Caco-2 (cell line): ENCODE results near the gene PIGM. TPM values are rescaled to one million over a fixed set of nuclear protein-coding genes. Genes with fewer than 3 reads are reported as not detected.

ENCODE experiments used
- BruUV-seq: library from RNA; stranded (reverse); fragments of 400-500 nt; replicated peaks from 2 replicates; lab custom pipeline; 2021; lab: Mats Ljungman, UMichigan
- CTCF ChIA-PET: fragments of 300-600 bp; sonication (Branson Sonifier 250); formaldehyde crosslinking; loops from one replicate; lab custom pipeline; 2022; ENCODE audit warnings: antibody characterized with exemption; lab: Charles Lee
- POLR2A ChIA-PET: fragments of 300-600 bp; sonication (Branson Sonifier 250); formaldehyde crosslinking; loops from one replicate; lab custom pipeline; 2022; ENCODE audit warnings: antibody characterized with exemption; lab: Charles Lee
- DNase-seq, 2 experiments: peaks; one replicate each; pipeline versions ENCODE4 v3.0.0 to v3.0.0-alpha.2; 2020 to 2022
- H3K27me3 ChIP-seq: replicated peaks from 2 replicates; pipeline ENCODE4 v1.6.0; 2011; ENCODE audit warnings: low read length; ENCODE audit not compliant: control insufficient read depth, insufficient read depth
- H3K36me3 ChIP-seq: 2 replicates; pipeline ENCODE4 v1.5.1; 2011; ENCODE audit warnings: low read length; ENCODE audit not compliant: control insufficient read depth, insufficient read depth
- H3K4me1 ChIP-seq: fragments of 250-450 bp; sonication (Bioruptor Pico); 2 replicates; pipeline ENCODE4 v1.5.1; 2020; ENCODE audit warnings: mild to moderate bottlenecking
- H3K4me3 ChIP-seq: 2 replicates; pipeline ENCODE4 v1.5.1; 2011; ENCODE audit warnings: low read depth, mild to moderate bottlenecking, control low read depth, low read length
- H3K9me3 ChIP-seq: fragments of 250-450 bp; sonication (Bioruptor Pico); 2 replicates; pipeline ENCODE4 v1.5.1; 2020; ENCODE audit warnings: mild to moderate bottlenecking, moderate library complexity
- H3K27ac Mint-ChIP-seq: one replicate; pipeline ENCODE4 v1.8.0; 2022; ENCODE audit warnings: mixed read lengths; ENCODE audit not compliant: unreplicated experiment
- H3K27me3 Mint-ChIP-seq: one replicate; pipeline ENCODE4 v1.8.0; 2022; ENCODE audit warnings: mixed read lengths; ENCODE audit not compliant: insufficient read depth, unreplicated experiment
- H3K36me3 Mint-ChIP-seq: one replicate; pipeline ENCODE4 v1.8.0; 2022; ENCODE audit warnings: mild to moderate bottlenecking, mixed read lengths; ENCODE audit not compliant: insufficient read depth, unreplicated experiment
- H3K4me1 Mint-ChIP-seq: one replicate; pipeline ENCODE4 v1.8.0; 2022; ENCODE audit warnings: low read depth, mixed read lengths; ENCODE audit not compliant: unreplicated experiment
- H3K4me3 Mint-ChIP-seq: one replicate; pipeline ENCODE4 v1.8.0; 2022; ENCODE audit warnings: mild to moderate bottlenecking, moderate library complexity, mixed read lengths; ENCODE audit not compliant: unreplicated experiment
- H3K9me3 Mint-ChIP-seq: one replicate; pipeline ENCODE4 v1.8.0; 2022; ENCODE audit warnings: mixed read lengths; ENCODE audit not compliant: unreplicated experiment
- intact Hi-C: fragments of 100-400 bp; cut with micrococcal nuclease; formaldehyde crosslinking; loops from one replicate; pipeline ENCODE4 v1.10.0; 2022; ENCODE audit not compliant: unreplicated experiment
- total RNA-seq: library from RNA; stranded (reverse); gene quantifications from 2 replicates; pipeline ENCODE4 v1.2.3, GENCODE V29; 2022
- TF ChIP-seq, protein P1 (sequence below), 2 experiments: fragments of 200-600 bp in 1 of 2; IDR thresholded peaks; 1 replicate in 1 of 2; 2 replicates in 1 of 2; pipeline versions ENCODE4 v1.5.1 to v1.8.0; 2011 to 2022; ENCODE audit warnings: antibody characterized with exemption in 1 of 2, control low read depth in 1 of 2, inconsistent platforms in 1 of 2, low read depth in 1 of 2, low read length in 1 of 2, mild to moderate bottlenecking in 1 of 2, moderate library complexity in 1 of 2; ENCODE audit not compliant: insufficient read depth in 1 of 2, severe bottlenecking in 1 of 2, unreplicated experiment in 1 of 2

PIGM gene
- total RNA-seq, 1 experiment from 2014 or later = 5.5 TPM

GRCh38 chr1:159980786-159981185 lies 51.0 kb downstream of the PIGM start:
- intact Hi-C loops = no loop called here
- Mint-ChIP-seq H3K36me3 (no peaks in the 10 kb centered on the region), H3K4me3 (no peak overlapping the region), H3K4me1 (peaks cover 10% of the 10 kb centered on the region), H3K9me3 (no peaks in the 10 kb centered on the region), H3K27me3 (no peaks in the 10 kb centered on the region), H3K27ac (no peak overlapping the region)
- TF ChIP-seq, protein P1, sequence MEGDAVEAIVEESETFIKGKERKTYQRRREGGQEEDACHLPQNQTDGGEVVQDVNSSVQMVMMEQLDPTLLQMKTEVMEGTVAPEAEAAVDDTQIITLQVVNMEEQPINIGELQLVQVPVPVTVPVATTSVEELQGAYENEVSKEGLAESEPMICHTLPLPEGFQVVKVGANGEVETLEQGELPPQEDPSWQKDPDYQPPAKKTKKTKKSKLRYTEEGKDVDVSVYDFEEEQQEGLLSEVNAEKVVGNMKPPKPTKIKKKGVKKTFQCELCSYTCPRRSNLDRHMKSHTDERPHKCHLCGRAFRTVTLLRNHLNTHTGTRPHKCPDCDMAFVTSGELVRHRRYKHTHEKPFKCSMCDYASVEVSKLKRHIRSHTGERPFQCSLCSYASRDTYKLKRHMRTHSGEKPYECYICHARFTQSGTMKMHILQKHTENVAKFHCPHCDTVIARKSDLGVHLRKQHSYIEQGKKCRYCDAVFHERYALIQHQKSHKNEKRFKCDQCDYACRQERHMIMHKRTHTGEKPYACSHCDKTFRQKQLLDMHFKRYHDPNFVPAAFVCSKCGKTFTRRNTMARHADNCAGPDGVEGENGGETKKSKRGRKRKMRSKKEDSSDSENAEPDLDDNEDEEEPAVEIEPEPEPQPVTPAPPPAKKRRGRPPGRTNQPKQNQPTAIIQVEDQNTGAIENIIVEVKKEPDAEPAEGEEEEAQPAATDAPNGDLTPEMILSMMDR (IDR thresholded peaks at IDR 0.05; ENCODE audit: insufficient read depth in 1 of 2, low read depth in 1 of 2, low read length in 1 of 2, severe bottlenecking in 1 of 2, unreplicated experiment in 1 of 2) = no peak
- no peak for DNase-seq
- BruUV-seq = no TSS peak
- H3K4me3 ChIP-seq = no peak overlapping the region
- H3K36me3 ChIP-seq = no peaks in the 10 kb centered on the region
- no peaks in the 10 kb centered on the region for H3K4me1 ChIP-seq
- no peaks in the 10 kb centered on the region for H3K9me3 ChIP-seq
- POLR2A ChIA-PET = no interaction called here
- H3K27me3 ChIP-seq = no peaks in the 10 kb centered on the region
- CTCF ChIA-PET = no interaction called here

- ChIA-PET CTCF (no interaction called here), POLR2A (no interaction called here)
- no peak overlapping the region for H3K4me3 Mint-ChIP-seq
- Histone ChIP-seq H3K4me1 (no peaks in the 10 kb centered on the region), H3K36me3 (no peaks in the 10 kb centered on the region), H3K27me3 (no peaks in the 10 kb centered on the region), H3K9me3 (no peaks in the 10 kb centered on the region), H3K4me3 (no peak overlapping the region)
- no TSS peak for BruUV-seq
- no peaks in the 10 kb centered on the region for H3K27me3 Mint-ChIP-seq
- TF ChIP-seq, protein P1 (IDR thresholded peaks at IDR 0.05; ENCODE audit: insufficient read depth in 1 of 2, low read depth in 1 of 2, low read length in 1 of 2, severe bottlenecking in 1 of 2, unreplicated experiment in 1 of 2) = no peak
- H3K36me3 Mint-ChIP-seq = no peaks in the 10 kb centered on the region
- H3K27ac Mint-ChIP-seq = no peak overlapping the region
- H3K9me3 Mint-ChIP-seq = no peaks in the 10 kb centered on the region
- peaks cover 10% of the 10 kb centered on the region for H3K4me1 Mint-ChIP-seq
- DNase-seq = no peak
- intact Hi-C loops = no loop called here
These were observed 51.7 kb downstream of the PIGM start for GRCh38 chr1:159980076-159980475.

GRCh38 chr1:159979257-159979656 lies 52.5 kb downstream of the PIGM start:
- H3K4me1 ChIP-seq = no peaks in the 10 kb centered on the region
- no peaks in the 10 kb centered on the region for H3K36me3 ChIP-seq
- BruUV-seq = no TSS peak
- peaks cover 10% of the 10 kb centered on the region for H3K4me1 Mint-ChIP-seq
- H3K4me3 ChIP-seq = no peak overlapping the region
- no peaks in the 10 kb centered on the region for H3K27me3 Mint-ChIP-seq
- H3K27ac Mint-ChIP-seq = no peak overlapping the region
- H3K27me3 ChIP-seq = no peaks in the 10 kb centered on the region
- no peaks in the 10 kb centered on the region for H3K9me3 ChIP-seq
- no peaks in the 10 kb centered on the region for H3K9me3 Mint-ChIP-seq
- POLR2A ChIA-PET = no interaction called here
- TF ChIP-seq, protein P1 (IDR thresholded peaks at IDR 0.05; ENCODE audit: insufficient read depth in 1 of 2, low read depth in 1 of 2, low read length in 1 of 2, severe bottlenecking in 1 of 2, unreplicated experiment in 1 of 2) = no peak
- CTCF ChIA-PET = interaction anchor here (0.7 kb wide), 1 partner anchor 273 kb away, joined by 5 read pairs; no protein-coding TSS in a partner anchor
- intact Hi-C loops = no loop called here
- DNase-seq = no peak
- H3K36me3 Mint-ChIP-seq = no peaks in the 10 kb centered on the region
- no peak overlapping the region for H3K4me3 Mint-ChIP-seq
